OCI-LY3 (cell line): Measurements from ENCODE around the gene PHYKPL.

Experiments used
- EZH2phosphoT487 ChIP-seq: fragments of 200-600 bp; shearing (Covaris generic); IDR thresholded peaks from 2 replicates; pipeline ENCODE4 v1.6.1; 2018; ENCODE audit warnings: antibody characterized with exemption, mixed run types, low read depth
- TF ChIP-seq, protein P1 (sequence below): fragments of 200-600, 300-600 bp; sonication (generic); IDR thresholded peaks from 2 replicates; pipeline ENCODE4 v1.5.1; 2014; ENCODE audit warnings: antibody characterized with exemption, low read length, low read depth

DNA sequence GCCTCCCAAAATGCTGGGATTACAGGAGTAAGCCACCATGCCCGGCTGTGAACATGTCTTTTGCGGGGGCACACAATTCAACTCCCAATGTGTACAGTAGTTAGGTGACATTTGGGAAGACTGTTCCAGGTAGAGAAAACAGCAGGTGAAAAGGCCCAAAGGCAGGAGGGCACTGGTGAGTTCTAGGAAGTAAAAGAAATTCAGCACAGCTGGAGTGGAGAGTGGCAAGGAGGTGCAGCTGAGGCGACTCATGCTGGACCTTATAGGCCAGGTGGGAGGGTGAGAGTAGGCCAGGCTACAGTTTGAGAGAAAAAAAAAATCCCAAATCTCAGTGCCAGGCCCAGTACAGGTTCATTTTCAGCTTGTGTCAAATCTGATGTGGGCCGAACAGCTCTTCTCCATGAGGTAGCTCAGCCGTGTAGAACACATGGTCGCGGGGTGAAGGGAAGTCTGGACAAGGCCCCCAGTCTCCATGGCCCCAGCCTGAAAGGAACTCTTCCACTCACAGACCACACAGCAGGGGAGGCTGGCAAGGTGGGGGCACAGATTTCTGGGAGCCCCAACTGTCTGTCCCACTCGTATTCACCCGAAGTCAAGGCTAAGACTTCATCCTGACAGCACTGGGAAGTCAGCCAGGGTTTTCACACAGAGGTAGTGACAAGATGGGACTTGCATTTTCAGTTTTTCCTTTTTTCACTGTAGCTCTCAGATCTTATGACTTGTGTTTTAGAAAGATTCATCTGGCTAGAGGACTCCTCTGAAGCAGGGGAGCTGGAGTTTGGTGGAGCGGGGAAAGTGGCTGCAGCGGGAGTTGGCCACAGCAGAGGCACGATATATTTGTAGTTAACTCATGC, 32.8 kb downstream of the PHYKPL start:
- TF ChIP-seq, protein P1, sequence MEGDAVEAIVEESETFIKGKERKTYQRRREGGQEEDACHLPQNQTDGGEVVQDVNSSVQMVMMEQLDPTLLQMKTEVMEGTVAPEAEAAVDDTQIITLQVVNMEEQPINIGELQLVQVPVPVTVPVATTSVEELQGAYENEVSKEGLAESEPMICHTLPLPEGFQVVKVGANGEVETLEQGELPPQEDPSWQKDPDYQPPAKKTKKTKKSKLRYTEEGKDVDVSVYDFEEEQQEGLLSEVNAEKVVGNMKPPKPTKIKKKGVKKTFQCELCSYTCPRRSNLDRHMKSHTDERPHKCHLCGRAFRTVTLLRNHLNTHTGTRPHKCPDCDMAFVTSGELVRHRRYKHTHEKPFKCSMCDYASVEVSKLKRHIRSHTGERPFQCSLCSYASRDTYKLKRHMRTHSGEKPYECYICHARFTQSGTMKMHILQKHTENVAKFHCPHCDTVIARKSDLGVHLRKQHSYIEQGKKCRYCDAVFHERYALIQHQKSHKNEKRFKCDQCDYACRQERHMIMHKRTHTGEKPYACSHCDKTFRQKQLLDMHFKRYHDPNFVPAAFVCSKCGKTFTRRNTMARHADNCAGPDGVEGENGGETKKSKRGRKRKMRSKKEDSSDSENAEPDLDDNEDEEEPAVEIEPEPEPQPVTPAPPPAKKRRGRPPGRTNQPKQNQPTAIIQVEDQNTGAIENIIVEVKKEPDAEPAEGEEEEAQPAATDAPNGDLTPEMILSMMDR: no peak
- no peak for TF ChIP-seq EZH2phosphoT487
